IMR-90 (cell line): ENCODE results near the gene PTH2. TPM values are rescaled to one million over a fixed set of nuclear protein-coding genes. Genes with fewer than 3 reads are reported as not detected.
A peak's percentile ranks its signal among the peaks of the same experiment; 100 is the strongest.

ENCODE experiments used
- ATAC-seq: fragments of 200-7000 bp; cut with Tn5 transposase; 2 replicates; pipeline ENCODE4 v1.9.1; 2020; ENCODE audit warnings: low read depth, mild to moderate bottlenecking, moderate library complexity
- BruUV-seq: library from RNA; stranded (reverse); fragments of 400-500 nt; replicated peaks from 2 replicates; lab custom pipeline; 2021; lab: Mats Ljungman, UMichigan
- CTCF ChIA-PET: fragments of 300-600 bp; formaldehyde crosslinking; extraction: SDS; loops from one replicate; lab custom pipeline; 2021; ENCODE audit warnings: antibody characterized with exemption; lab: Yijun Ruan, JAX
- POLR2A ChIA-PET: fragments of 300-600 bp; sonication (Branson Sonifier 250); formaldehyde crosslinking; loops from one replicate; lab custom pipeline; 2022; ENCODE audit warnings: antibody characterized with exemption; ENCODE audit not compliant: unreplicated experiment; lab: Charles Lee
- DNase-seq: peaks from one replicate; pipeline ENCODE4 v3.0.0; 2013
- H2AFZ ChIP-seq: replicated peaks from 2 replicates; pipeline ENCODE3; 2013; ENCODE audit warnings: low read length, mild to moderate bottlenecking; ENCODE audit not compliant: poor library complexity
- H2AK5ac ChIP-seq: 2 replicates; pipeline ENCODE4 v1.6.1; 2013; ENCODE audit warnings: low read depth, low read length, inconsistent platforms
- H2AK9ac ChIP-seq: replicated peaks from 2 replicates; pipeline ENCODE3; 2013; ENCODE audit warnings: mild to moderate bottlenecking, low read depth, low read length, moderate library complexity; ENCODE audit not compliant: poor library complexity
- H2BK120ac ChIP-seq: 2 replicates; pipeline ENCODE4 v1.6.1; 2013; ENCODE audit warnings: low read depth, low read length, inconsistent platforms
- H2BK15ac ChIP-seq: 3 replicates; pipeline ENCODE4 v1.6.1; 2013; ENCODE audit warnings: low read depth, low read length, inconsistent platforms
- H2BK20ac ChIP-seq: 2 replicates; pipeline ENCODE4 v1.6.1; 2013; ENCODE audit warnings: low read depth, mild to moderate bottlenecking, inconsistent platforms, low read length, moderate library complexity
- H2BK5ac ChIP-seq: 2 replicates; pipeline ENCODE4 v1.6.1; 2013; ENCODE audit warnings: mild to moderate bottlenecking, low read depth, low read length, inconsistent platforms; ENCODE audit not compliant: poor library complexity, severe bottlenecking
- H3K14ac ChIP-seq: replicated peaks from 2 replicates; pipeline ENCODE4 v1.6.1; 2013; ENCODE audit warnings: low read depth, low read length, inconsistent platforms
- H3K18ac ChIP-seq: 2 replicates; pipeline ENCODE4 v1.6.1; 2013; ENCODE audit warnings: low read depth, low read length, control low read depth
- H3K23ac ChIP-seq: 2 replicates; pipeline ENCODE4 v1.6.1; 2013; ENCODE audit warnings: low read depth, low read length, inconsistent platforms
- H3K27ac ChIP-seq: 2 replicates; pipeline ENCODE4 v1.5.1; 2013; ENCODE audit warnings: mild to moderate bottlenecking, control low read depth, low read length; ENCODE audit not compliant: insufficient read depth
- H3K27me3 ChIP-seq: 2 replicates; pipeline ENCODE4 v1.6.1; 2013; ENCODE audit warnings: low read length; ENCODE audit not compliant: control insufficient read depth, insufficient read depth
- H3K36me3 ChIP-seq: 2 replicates; pipeline ENCODE4 v1.6.1; 2013; ENCODE audit warnings: low read length, mixed read lengths; ENCODE audit not compliant: control insufficient read depth, insufficient read depth
- H3K4ac ChIP-seq: 2 replicates; pipeline ENCODE4 v1.6.1; 2013; ENCODE audit warnings: low read depth, low read length, inconsistent platforms
- H3K4me1 ChIP-seq: 2 replicates; pipeline ENCODE4 v1.6.1; 2013; ENCODE audit warnings: low read length, mixed read lengths; ENCODE audit not compliant: control insufficient read depth, insufficient read depth
- H3K4me2 ChIP-seq: 2 replicates; pipeline ENCODE4 v1.6.1; 2013; ENCODE audit warnings: low read depth, mild to moderate bottlenecking, control low read depth, low read length, moderate library complexity
- H3K4me3 ChIP-seq: 2 replicates; pipeline ENCODE4 v1.5.1; 2013; ENCODE audit warnings: low read depth, mild to moderate bottlenecking, control low read depth, low read length, moderate library complexity; ENCODE audit not compliant: insufficient read depth
- H3K56ac ChIP-seq: 2 replicates; pipeline ENCODE4 v1.6.1; 2013; ENCODE audit warnings: low read length, inconsistent platforms; ENCODE audit not compliant: insufficient read depth; ENCODE audit errors: extremely low read depth
- H3K79me1 ChIP-seq, 2 experiments: 2 replicates each; pipeline ENCODE4 v1.6.1; 2013; ENCODE audit warnings: low read length in 2 of 2, inconsistent platforms in 1 of 2, low read depth in 1 of 2
- H3K9ac ChIP-seq: 2 replicates; pipeline ENCODE4 v1.6.1; 2013; ENCODE audit warnings: low read depth, low read length, control low read depth
- H3K9me1 ChIP-seq: 2 replicates; pipeline ENCODE4 v1.6.1; 2013; ENCODE audit warnings: low read length, inconsistent platforms; ENCODE audit not compliant: insufficient read depth
- H3K9me3 ChIP-seq: 2 replicates; pipeline ENCODE4 v1.6.1; 2013; ENCODE audit warnings: low read length; ENCODE audit not compliant: control insufficient read depth, insufficient read depth
- H4K20me1 ChIP-seq: 2 replicates; pipeline ENCODE4 v1.6.1; 2013; ENCODE audit warnings: low read length, inconsistent platforms; ENCODE audit not compliant: insufficient read depth
- H4K5ac ChIP-seq: 2 replicates; pipeline ENCODE4 v1.6.1; 2013; ENCODE audit warnings: mild to moderate bottlenecking, low read depth, low read length, control low read depth
- H4K8ac ChIP-seq, 2 experiments: 2 replicates each; pipeline ENCODE4 v1.6.1; 2013; ENCODE audit warnings: low read depth in 2 of 2, low read length in 2 of 2, control low read depth in 1 of 2, inconsistent platforms in 1 of 2
- H4K91ac ChIP-seq: 2 replicates; pipeline ENCODE4 v1.6.1; 2013; ENCODE audit warnings: low read depth, low read length, inconsistent platforms; ENCODE audit not compliant: insufficient read depth
- MXI1 ChIP-seq: IDR thresholded peaks from 2 replicates; pipeline ENCODE4 v1.6.1; 2012; ENCODE audit warnings: low read depth, mild to moderate bottlenecking, low read length, moderate library complexity, borderline replicate concordance
- WGBS, 2 experiments: methylation state at CpG; one replicate each; pipeline versions ENCODE4 v1.1.5 to v1.1.7; 2013; ENCODE audit warnings: missing lambda C conversion rate in 2 of 2; ENCODE audit not compliant: insufficient read length in 1 of 2; ENCODE audit errors: extremely low coverage in 2 of 2; 5-methylcytosine and 5-hydroxymethylcytosine counted together
- dilution Hi-C: fragments of 300-500 bp; cut with HindIII; formaldehyde crosslinking; loops from one replicate; pipeline ENCODE4 v1.14.3; 2018; ENCODE audit warnings: low sequenced_read_pairs; ENCODE audit not compliant: unreplicated experiment
- in situ Hi-C: fragments of 300-500 bp; cut with MboI; formaldehyde crosslinking; loops from 3 replicates; pipeline ENCODE4 v1.14.3; 2019; ENCODE audit warnings: low sequenced_read_pairs, inconsistent platforms, mixed read lengths
- intact Hi-C: fragments of 100-400 bp; cut with micrococcal nuclease; formaldehyde crosslinking; loops from 2 replicates; pipeline ENCODE4 v1.10.0; 2022
- polyA plus RNA-seq, 3 experiments: library from polyadenylated mRNA; depleted of rRNA; stranded (reverse); fragments of >200 nt; gene quantifications; 2 replicates each; pipeline ENCODE4 v1.2.3, GENCODE V29; 2012; ENCODE audit warnings: low replicate concordance in 1 of 3
- total RNA-seq: library from RNA; depleted of rRNA; stranded (reverse); fragments of >200 nt; gene quantifications from 2 replicates; pipeline ENCODE4 v1.2.3, GENCODE V29; 2012

Gene PTH2
- total and polyA plus RNA-seq, 2 of the 4 experiments (the other 2 are of a cell fraction): not detected

DNA sequence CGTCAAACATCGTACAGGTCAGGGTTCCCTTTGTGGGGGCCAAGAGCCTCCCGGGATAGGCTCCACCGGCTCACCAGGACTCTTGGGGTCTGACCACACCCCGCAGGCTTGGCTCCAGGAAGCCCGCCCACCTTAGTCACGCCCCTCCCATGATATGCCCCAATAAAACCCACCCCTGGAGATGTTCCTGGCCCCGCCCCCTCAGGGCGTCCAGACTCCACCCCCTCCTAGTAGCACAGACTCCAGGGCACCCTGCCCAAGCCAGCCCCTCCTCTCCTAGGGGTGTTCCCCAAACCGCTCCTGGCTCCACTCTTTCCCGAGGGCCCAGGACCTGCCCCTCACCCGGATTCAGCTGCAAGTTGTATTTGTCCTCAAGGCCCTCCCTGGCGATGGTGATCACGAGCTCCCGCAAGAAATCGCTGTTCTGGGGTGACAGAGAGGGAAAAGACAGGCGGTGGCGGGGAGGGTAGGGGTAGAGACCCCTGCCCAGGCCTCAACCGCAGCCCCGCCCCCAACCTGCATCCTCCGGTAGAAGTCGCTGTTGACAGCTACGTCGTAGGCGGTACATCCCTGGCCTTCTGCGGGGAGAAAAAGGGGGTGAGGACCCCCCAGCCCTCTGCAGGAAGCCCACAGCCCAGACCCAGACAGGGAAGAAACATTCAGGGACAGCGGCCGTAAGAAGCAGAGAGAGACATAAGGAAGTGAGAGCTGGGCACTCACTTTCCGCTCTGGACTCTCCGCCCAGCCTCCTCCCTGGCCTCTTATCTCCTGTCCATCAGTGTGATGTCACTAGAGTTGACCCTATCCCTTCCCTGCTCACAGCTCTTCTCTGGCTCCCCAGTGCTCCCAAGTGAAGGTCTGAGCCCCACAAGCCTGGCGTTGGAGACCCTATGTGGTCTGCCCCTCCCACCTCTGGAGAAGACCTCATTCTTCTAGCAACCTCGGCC, 24.5 kb upstream of the PTH2 start:
- TF ChIP-seq MXI1: no peak
- POLR2A ChIA-PET: no interaction called here

More for the DNA sequence above, 24.5 kb upstream of the PTH2 start:
- peaks cover 4% of the 10 kb centered on the region for H3K36me3 ChIP-seq
- no peak overlapping the region for H4K91ac ChIP-seq
- no peak overlapping the region for H3K9ac ChIP-seq
- H3K56ac ChIP-seq: no peak overlapping the region
- no peak overlapping the region for H3K4me3 ChIP-seq
- H3K23ac ChIP-seq: no peak overlapping the region
- CTCF ChIA-PET: no interaction called here
- no peak overlapping the region for H3K27ac ChIP-seq
- peaks cover 2% of the 10 kb centered on the region; the same call in 1 of the 2 replicates for H3K4me1 ChIP-seq
- H3K14ac ChIP-seq: no peak overlapping the region
- H2AK5ac ChIP-seq: 0 out of 2 replicates have a peak overlapping the region, but pooled peaks have one; percentile 7
- no peak overlapping the region for H4K5ac ChIP-seq
- H3K4ac ChIP-seq: no peak overlapping the region
- no peak overlapping the region for H2BK120ac ChIP-seq
- no peak for ATAC-seq
- peaks cover 3% of the 10 kb centered on the region; the same call in 1 of the 2 replicates for H4K20me1 ChIP-seq
- H3K9me1 ChIP-seq: peaks cover 10% of the 10 kb centered on the region
- H4K8ac ChIP-seq: no peak overlapping the region
- peak; percentile 8 for DNase-seq
- no peaks in the 10 kb centered on the region for H3K9me3 ChIP-seq
- H2BK15ac ChIP-seq: no peak overlapping the region
- peak overlapping the region; percentile 72 for H2AK9ac ChIP-seq
- no TSS peak for BruUV-seq
- H3K18ac ChIP-seq: no peak overlapping the region
- in situ Hi-C loops: loop anchor here (10.0 kb wide), 1 partner anchor 53 kb away; no protein-coding TSS in a partner anchor
- peaks cover 13 to 35% of the 10 kb centered on the region in 2 experiments; a peak in 3 of 4 replicates for H3K79me1 ChIP-seq
- intact Hi-C loops: no loop called here
- H3K4me2 ChIP-seq: no peak overlapping the region
- H2BK20ac ChIP-seq: no peak overlapping the region
- H3K27me3 ChIP-seq: no peaks in the 10 kb centered on the region
- no peak overlapping the region for H2BK5ac ChIP-seq
- WGBS, 2 experiments: 59% methylated on average over 10 of the region's 32 CpGs; no CpG with 5 or more reads in 1 of the 2 experiments
- no peak overlapping the region for H2AFZ ChIP-seq
- dilution Hi-C loops: no loop called here
